Kidney (tissue), 14 donors: ENCODE measurements around the gene TWF1. TPM values are rescaled to one million over a fixed set of nuclear protein-coding genes. Genes with fewer than 3 reads are reported as not detected.
A peak's percentile ranks its signal among the peaks of the same experiment; 100 is the strongest.

ENCODE experiments used
- DNase-seq, 5 donors: peaks; one replicate each; pipeline ENCODE4 v3.0.0-alpha.2; 2013 to 2020
- FAIRE-seq: peaks from 2 replicates; lab custom pipeline; 2012; peaks lifted over from hg19 to GRCh38; lab: Jason Lieb, UNC
- H3K27ac ChIP-seq, 2 donors: one replicate each; pipeline ENCODE4 v1.7.0; 2013; ENCODE audit warnings: low read depth in 2 of 2, low read length in 2 of 2, inconsistent platforms in 1 of 2
- H3K27me3 ChIP-seq: one replicate; pipeline ENCODE4 v1.7.1; 2013; ENCODE audit warnings: low read length, inconsistent platforms; ENCODE audit not compliant: control insufficient read depth, insufficient read depth
- H3K36me3 ChIP-seq, 3 donors: one replicate each; pipeline versions ENCODE4 v1.7.0 to v1.7.1; 2013; ENCODE audit warnings: low read length in 3 of 3, control low read depth in 1 of 3, inconsistent platforms in 1 of 3; ENCODE audit not compliant: insufficient read depth in 3 of 3, control insufficient read depth in 2 of 3
- H3K4me1 ChIP-seq, 3 donors: one replicate each; pipeline versions ENCODE4 v1.7.0 to v1.7.1; 2013; ENCODE audit warnings: low read length in 3 of 3, inconsistent platforms in 1 of 3, low read depth in 1 of 3; ENCODE audit not compliant: control insufficient read depth in 2 of 3, insufficient read depth in 2 of 3
- H3K4me3 ChIP-seq, 3 donors: one replicate each; pipeline versions ENCODE4 v1.7.0 to v1.8.1; 2013; ENCODE audit warnings: low read length in 3 of 3, control low read depth in 1 of 3, inconsistent platforms in 1 of 3
- H3K9ac ChIP-seq, 3 donors: one replicate each; pipeline versions ENCODE4 v1.7.0 to v1.7.1; 2013; ENCODE audit warnings: low read length in 3 of 3, control low read depth in 1 of 3, inconsistent platforms in 1 of 3
- H3K9me3 ChIP-seq, 3 donors: one replicate each; pipeline versions ENCODE4 v1.7.0 to v1.7.1; 2013; ENCODE audit warnings: low read length in 3 of 3, control low read depth in 1 of 3, inconsistent platforms in 1 of 3; ENCODE audit not compliant: control insufficient read depth in 2 of 3, insufficient read depth in 1 of 3
- intact Hi-C: fragments of 100-400 bp; cut with DNase I; formaldehyde crosslinking; loops from one replicate; pipeline ENCODE4 v1.11.1; 2022
- polyA plus RNA-seq: library from polyadenylated mRNA; stranded (reverse); fragments of 350-450 nt; fragmentation: Illumina TruSeq; extraction: RNeasy Lipid Tissue Mini Kit (QIAGEN cat#74804); gene quantifications from one replicate; pipeline ENCODE4 v1.2.3, GENCODE V29; 2014; ENCODE audit warnings: low read depth, low replicate concordance; ENCODE audit not compliant: insufficient read depth
- total RNA-seq: library from RNA; stranded (reverse); fragmentation: NEBNext Ultra II Directional; extraction: Animal tissue kit (Norgen Biotek cat#: 25700); gene quantifications from one replicate; pipeline ENCODE4 v1.2.1, GENCODE V29; 2021
- TF ChIP-seq, protein P1 (sequence below): IDR thresholded peaks from 3 replicates; pipeline ENCODE4 v1.5.1; 2012; ENCODE audit warnings: mild to moderate bottlenecking, moderate library complexity, borderline replicate concordance; ENCODE audit not compliant: insufficient read depth; ENCODE audit errors: extremely low read depth
- donor health status: control.
- donor health status: control.
- donor health status: control.
- donor health status: control.
- donor health status: control.
- donor health status: DM: yes; HTN: yes; CAD: no.
- donor health status: Normal renal cell carcinoma (clear cell type).

TWF1 gene
- total and polyA plus RNA-seq, 2 donors from 2014 or later, result 41.0 to 75.0 TPM

DNA sequence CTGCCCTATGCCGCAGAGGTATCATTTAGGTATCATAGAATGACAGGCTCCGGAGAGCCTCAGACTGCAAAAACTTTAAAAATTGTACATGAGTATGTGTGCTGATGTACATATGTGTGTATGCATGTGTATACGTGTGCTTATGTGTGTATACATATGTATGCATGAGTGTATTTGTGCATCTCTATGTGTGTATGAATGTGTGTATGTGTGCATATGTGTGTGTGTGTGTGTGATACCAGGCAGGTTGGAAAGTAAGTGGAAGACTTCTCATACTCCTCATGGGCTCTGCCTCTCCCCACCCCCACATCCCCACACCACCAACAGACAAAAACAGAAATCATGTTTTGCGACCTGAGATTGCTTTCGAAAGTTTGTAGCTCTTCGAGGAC, 29.1 kb upstream of the TWF1 start:
- Histone ChIP-seq H3K27me3 (no peaks in the 10 kb centered on the region), H3K4me1 (peaks cover 2 to 5% (median 4%) of the 10 kb centered on the region in 3 donors), H3K9me3 (no peaks in the 10 kb centered on the region), H3K9ac (peak overlapping the region in 1 of 3 donors; percentile 64), H3K4me3 (peak overlapping the region; percentile 40 to 62 (median 62)), H3K27ac (peak overlapping the region; percentile 82 to 88), H3K36me3 (no peaks in the 10 kb centered on the region)
- intact Hi-C loops, result no loop called here
- peak in 1 of 5 donors; percentile 55 for DNase-seq
- FAIRE-seq, result no peak
- TF ChIP-seq, protein P1, sequence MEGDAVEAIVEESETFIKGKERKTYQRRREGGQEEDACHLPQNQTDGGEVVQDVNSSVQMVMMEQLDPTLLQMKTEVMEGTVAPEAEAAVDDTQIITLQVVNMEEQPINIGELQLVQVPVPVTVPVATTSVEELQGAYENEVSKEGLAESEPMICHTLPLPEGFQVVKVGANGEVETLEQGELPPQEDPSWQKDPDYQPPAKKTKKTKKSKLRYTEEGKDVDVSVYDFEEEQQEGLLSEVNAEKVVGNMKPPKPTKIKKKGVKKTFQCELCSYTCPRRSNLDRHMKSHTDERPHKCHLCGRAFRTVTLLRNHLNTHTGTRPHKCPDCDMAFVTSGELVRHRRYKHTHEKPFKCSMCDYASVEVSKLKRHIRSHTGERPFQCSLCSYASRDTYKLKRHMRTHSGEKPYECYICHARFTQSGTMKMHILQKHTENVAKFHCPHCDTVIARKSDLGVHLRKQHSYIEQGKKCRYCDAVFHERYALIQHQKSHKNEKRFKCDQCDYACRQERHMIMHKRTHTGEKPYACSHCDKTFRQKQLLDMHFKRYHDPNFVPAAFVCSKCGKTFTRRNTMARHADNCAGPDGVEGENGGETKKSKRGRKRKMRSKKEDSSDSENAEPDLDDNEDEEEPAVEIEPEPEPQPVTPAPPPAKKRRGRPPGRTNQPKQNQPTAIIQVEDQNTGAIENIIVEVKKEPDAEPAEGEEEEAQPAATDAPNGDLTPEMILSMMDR, result no peak

DNA sequence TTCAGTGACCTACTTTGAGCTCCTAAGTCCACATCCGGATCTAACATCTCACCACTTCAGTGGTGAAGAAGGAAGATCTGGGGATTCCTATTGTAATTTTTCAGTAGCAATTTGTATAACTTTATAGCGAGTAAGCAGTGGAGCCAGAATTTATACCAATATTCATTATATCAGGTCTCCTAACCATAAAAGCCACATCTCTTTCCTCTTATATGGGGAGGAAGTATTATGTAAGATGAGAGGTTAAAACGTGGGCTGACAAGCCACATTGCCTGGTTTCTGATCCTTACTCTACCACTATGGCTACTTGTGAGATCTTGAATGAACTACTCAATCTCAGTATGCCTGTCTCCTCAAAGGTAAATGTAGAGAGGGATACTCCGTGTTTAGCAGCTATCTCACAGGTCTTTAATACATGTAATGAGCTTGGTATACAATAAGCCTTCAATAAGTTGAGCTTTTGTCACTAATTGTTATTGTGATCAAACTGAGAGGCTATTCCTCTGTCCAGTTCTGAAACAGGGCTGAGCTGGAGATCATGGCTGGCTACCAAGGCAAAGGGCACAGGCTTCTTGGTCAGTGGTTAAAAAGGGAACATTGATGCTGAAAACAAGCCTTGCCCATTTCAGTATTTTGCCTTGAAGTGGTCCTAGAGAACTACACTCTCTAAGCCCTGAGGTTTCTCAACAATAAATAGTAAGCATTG, 26.5 kb upstream of the TWF1 start:
- H3K27me3 ChIP-seq, result no peaks in the 10 kb centered on the region
- no peak for FAIRE-seq
- H3K9ac ChIP-seq, result no peak overlapping the region
- no peak overlapping the region for H3K4me3 ChIP-seq
- H3K36me3 ChIP-seq, result no peaks in the 10 kb centered on the region
- intact Hi-C loops, result no loop called here
- no peak overlapping the region for H3K27ac ChIP-seq
- DNase-seq, result no peak
- TF ChIP-seq, protein P1, result no peak
- no peaks in the 10 kb centered on the region for H3K9me3 ChIP-seq
- H3K4me1 ChIP-seq, result peaks cover 2 to 5% (median 4%) of the 10 kb centered on the region in 3 donors

DNA sequence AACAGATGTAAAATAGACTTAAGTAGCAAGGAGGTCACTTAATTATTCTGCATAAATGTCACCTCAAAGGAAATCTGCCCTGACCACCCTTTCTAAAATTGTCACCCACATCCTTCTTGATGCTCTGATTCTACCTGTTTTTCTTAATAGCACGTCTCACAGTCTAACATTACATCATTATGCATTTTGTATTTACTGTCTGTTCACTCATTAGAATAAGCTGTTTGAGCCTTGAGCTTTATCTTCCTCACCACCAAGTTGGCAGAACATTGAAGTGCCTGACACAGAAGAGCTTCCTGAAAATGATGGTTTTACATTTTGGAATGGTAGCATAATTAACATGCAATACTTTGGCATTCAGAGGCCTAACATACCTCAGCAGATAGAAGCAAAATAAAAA, 21.0 kb upstream of the TWF1 start:
- no peak for FAIRE-seq
- intact Hi-C loops, result no loop called here
- Histone ChIP-seq H3K9ac (no peak overlapping the region), H3K27me3 (no peaks in the 10 kb centered on the region), H3K9me3 (no peaks in the 10 kb centered on the region), H3K4me3 (no peak overlapping the region), H3K36me3 (no peaks in the 10 kb centered on the region), H3K27ac (no peak overlapping the region), H3K4me1 (no peaks in the 10 kb centered on the region)
- TF ChIP-seq, protein P1, result no peak
- DNase-seq, result no peak

DNA sequence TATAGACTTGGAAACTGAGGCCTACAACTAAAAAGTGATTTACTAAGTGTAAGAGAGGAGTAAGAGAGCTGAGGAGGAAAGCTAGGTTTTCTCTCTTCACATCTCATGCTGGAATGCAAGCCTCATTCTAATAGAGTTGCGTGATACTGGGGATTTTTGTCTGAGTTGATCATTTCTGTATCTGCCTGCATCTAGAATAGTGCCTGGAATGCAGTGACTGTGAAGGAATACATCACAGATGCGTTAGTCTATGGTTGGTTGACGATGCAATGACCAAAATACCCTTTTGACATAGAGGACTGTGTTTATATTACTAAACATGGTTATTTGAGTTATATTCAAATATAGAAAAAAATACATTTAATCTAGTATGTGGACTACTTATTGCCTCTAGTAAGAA, 20.6 kb upstream of the TWF1 start:
- H3K27me3 ChIP-seq, result no peaks in the 10 kb centered on the region
- no peaks in the 10 kb centered on the region for H3K4me1 ChIP-seq
- no peaks in the 10 kb centered on the region for H3K9me3 ChIP-seq
- FAIRE-seq (no peak), DNase-seq (no peak)
- intact Hi-C loops, result no loop called here
- no peak overlapping the region for H3K9ac ChIP-seq
- TF ChIP-seq, protein P1, result no peak
- no peak overlapping the region for H3K4me3 ChIP-seq
- no peaks in the 10 kb centered on the region for H3K36me3 ChIP-seq
- no peak overlapping the region for H3K27ac ChIP-seq
